ENCODE measurements around the gene TFR2. TPM values are rescaled to one million over a fixed set of nuclear protein-coding genes. Genes with fewer than 3 reads are reported as not detected.

Gene TFR2
- total RNA-seq, 4 donors from 2014 or later = 1.3 to 3.4 (median 1.6) TPM

- H3K4me3 ChIP-seq (ENCODE audit: low read depth, poor library complexity, severe bottlenecking) = no peak overlapping the region
- TF ChIP-seq CTCF (IDR thresholded peaks at IDR 0.05) = no peak
- DNase-seq (ENCODE audit: low spot score in 2 of 2) = no peak
- intact Hi-C loops (cut with DNase I; ENCODE audit: low total_unique reads) = no loop called here
- WGBS, 2 donors = 60 to 73% methylated on average over 7 of the region's 7 CpGs
Measured at GRCh38 chr7:100589341-100589947, 51.9 kb downstream of the TFR2 start.

- WGBS, 2 donors = 80 to 93% methylated on average over 1 of the region's 1 CpG
- H3K4me3 ChIP-seq (ENCODE audit: low read depth, poor library complexity, severe bottlenecking) = no peak overlapping the region
- no peak for DNase-seq (ENCODE audit: low spot score in 2 of 2)
- intact Hi-C loops (cut with DNase I; ENCODE audit: low total_unique reads) = no loop called here
- no peak for TF ChIP-seq POLR2A (IDR thresholded peaks at IDR 0.05)
- no peak for TF ChIP-seq CTCF (IDR thresholded peaks at IDR 0.05)
Measured at GRCh38 chr7:100588438-100588837, 52.9 kb downstream of the TFR2 start.

GRCh38 chr7:100586266-100587025 is 54.9 kb downstream of the TFR2 start, which contains the start of gene FBXO24:
FBXO24 (plus strand) TSS chr7:100586328; CDS start chr7:100586626, 298 bp downstream.
- DNase-seq (ENCODE audit: low spot score in 2 of 2) = peak; percentile 100
- intact Hi-C loops (cut with DNase I; ENCODE audit: low total_unique reads) = no loop called here
- TF ChIP-seq CTCF (IDR thresholded peaks at IDR 0.05) = no peak
- no peak for TF ChIP-seq POLR2A (IDR thresholded peaks at IDR 0.05)
- 0 to 1% methylated on average over 28 to 53 of the region's 53 CpGs for WGBS, 2 donors
- peak within 1 kb of the TSS; percentile 75 for H3K4me3 ChIP-seq (ENCODE audit: low read depth, poor library complexity, severe bottlenecking)

GRCh38 chr7:100585511-100586265 is 55.7 kb downstream of the TFR2 start, which contains the start of gene LRCH4:
LRCH4 (minus strand) TSS chr7:100586129; CDS start chr7:100586100, 29 bp downstream.
- DNase-seq (ENCODE audit: low spot score in 2 of 2) = peak; percentile 52 to 94
- H3K4me3 ChIP-seq (ENCODE audit: low read depth, poor library complexity, severe bottlenecking) = peak within 1 kb of the TSS; percentile 75
- intact Hi-C loops (cut with DNase I; ENCODE audit: low total_unique reads) = no loop called here
- TF ChIP-seq CTCF (IDR thresholded peaks at IDR 0.05) (no peak), POLR2A (IDR thresholded peaks at IDR 0.05) (peak in 1 of 2 donors; percentile 92)
- WGBS, 2 donors = 0 to 1% methylated on average over 21 to 52 of the region's 61 CpGs

- DNase-seq (ENCODE audit: low spot score in 2 of 2) = peak in 1 of 2 donors; percentile 33
- H3K4me3 ChIP-seq (ENCODE audit: low read depth, poor library complexity, severe bottlenecking) = peak overlapping the region; percentile 75
- intact Hi-C loops (cut with DNase I; ENCODE audit: low total_unique reads) = no loop called here
- no peak for TF ChIP-seq POLR2A (IDR thresholded peaks at IDR 0.05)
- no peak for TF ChIP-seq CTCF (IDR thresholded peaks at IDR 0.05)
- 6 to 12% methylated on average over 19 to 20 of the region's 20 CpGs for WGBS, 2 donors
Measured at GRCh38 chr7:100584683-100585510, 56.5 kb downstream of the TFR2 start.

All from lower leg skin (tissue), 4 donors.